Measurements from ENCODE around the gene STARD10.

The STARD10 gene

DNA sequence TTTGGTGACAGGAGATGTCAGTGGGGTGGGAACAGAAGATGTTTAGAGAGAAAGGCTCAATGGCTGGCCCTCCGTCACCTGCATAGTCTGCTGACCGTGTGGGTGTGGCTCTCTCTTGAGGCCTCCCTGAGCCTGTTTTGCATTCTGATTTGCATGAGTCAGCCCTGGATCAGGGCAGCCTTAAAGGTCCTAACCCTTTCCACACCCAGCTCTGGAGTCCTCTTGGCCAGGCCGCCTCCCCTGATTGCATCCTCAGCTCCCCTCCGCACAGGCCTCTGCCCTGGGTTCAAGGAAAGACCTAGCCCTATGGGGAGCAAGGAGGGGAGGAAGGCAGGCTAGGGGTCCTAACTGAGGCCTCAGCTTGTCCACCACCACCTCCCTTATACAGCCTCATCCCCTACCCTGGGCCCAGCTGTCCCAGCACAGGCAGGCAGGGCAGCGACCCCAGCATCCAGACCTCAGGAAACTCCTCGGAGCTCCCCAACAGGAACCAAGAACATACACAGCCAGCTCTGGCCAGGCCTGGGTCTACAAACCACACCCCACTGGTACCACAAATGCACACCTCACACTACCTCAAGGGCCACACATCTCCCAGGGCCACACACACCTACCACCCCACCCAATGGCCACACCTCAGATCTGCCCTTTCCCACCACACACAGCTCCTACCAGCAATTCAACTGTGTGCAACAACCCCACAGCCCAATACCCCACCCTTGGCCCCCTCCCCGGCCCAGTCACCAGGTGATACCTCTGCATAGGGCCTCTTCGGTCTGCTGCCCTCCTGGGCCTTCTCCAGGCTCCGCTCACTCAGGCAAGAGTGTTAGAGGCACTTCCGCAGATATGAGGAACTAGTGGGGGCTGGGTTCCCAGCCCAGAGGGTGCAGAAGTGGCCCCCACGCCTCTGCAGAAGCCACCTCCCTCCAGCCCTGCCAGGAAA lies 55.4 kb downstream of the STARD10 start:
- no peak overlapping the region for H3K4me3 ChIP-seq (ENCODE audit: low read depth, low read length)
- no peak for DNase-seq (ENCODE audit: low read depth)

DNA sequence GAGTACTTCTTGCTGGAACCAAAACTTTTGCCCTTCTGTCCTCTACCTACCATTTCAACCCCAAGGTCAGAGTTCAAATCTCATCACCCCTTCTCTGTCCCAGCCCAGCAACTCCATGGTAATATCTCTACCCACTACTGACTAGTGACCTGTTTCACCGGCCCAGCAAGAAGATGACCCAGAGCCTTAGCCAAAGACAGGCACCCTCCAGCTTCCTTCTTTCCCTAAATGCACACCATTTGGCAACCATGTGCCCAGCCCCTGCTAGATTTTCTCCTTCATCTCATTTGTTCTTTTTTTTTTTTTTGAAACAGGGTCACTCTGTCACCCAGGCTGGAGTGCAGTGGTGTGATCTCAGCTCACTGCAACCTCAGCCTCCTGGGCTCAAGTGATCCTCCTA lies 56.5 kb downstream of the STARD10 start:
- TF ChIP-seq, protein P1, sequence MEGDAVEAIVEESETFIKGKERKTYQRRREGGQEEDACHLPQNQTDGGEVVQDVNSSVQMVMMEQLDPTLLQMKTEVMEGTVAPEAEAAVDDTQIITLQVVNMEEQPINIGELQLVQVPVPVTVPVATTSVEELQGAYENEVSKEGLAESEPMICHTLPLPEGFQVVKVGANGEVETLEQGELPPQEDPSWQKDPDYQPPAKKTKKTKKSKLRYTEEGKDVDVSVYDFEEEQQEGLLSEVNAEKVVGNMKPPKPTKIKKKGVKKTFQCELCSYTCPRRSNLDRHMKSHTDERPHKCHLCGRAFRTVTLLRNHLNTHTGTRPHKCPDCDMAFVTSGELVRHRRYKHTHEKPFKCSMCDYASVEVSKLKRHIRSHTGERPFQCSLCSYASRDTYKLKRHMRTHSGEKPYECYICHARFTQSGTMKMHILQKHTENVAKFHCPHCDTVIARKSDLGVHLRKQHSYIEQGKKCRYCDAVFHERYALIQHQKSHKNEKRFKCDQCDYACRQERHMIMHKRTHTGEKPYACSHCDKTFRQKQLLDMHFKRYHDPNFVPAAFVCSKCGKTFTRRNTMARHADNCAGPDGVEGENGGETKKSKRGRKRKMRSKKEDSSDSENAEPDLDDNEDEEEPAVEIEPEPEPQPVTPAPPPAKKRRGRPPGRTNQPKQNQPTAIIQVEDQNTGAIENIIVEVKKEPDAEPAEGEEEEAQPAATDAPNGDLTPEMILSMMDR (IDR thresholded peaks at IDR 0.05; ENCODE audit: control insufficient read depth, extremely low read depth, insufficient read depth) = no peak

More for the DNA sequence above, 55.4 kb downstream of the STARD10 start:
- TF ChIP-seq, protein P1 (IDR thresholded peaks at IDR 0.05; ENCODE audit: control insufficient read depth, extremely low read depth, insufficient read depth) = no peak

DNA sequence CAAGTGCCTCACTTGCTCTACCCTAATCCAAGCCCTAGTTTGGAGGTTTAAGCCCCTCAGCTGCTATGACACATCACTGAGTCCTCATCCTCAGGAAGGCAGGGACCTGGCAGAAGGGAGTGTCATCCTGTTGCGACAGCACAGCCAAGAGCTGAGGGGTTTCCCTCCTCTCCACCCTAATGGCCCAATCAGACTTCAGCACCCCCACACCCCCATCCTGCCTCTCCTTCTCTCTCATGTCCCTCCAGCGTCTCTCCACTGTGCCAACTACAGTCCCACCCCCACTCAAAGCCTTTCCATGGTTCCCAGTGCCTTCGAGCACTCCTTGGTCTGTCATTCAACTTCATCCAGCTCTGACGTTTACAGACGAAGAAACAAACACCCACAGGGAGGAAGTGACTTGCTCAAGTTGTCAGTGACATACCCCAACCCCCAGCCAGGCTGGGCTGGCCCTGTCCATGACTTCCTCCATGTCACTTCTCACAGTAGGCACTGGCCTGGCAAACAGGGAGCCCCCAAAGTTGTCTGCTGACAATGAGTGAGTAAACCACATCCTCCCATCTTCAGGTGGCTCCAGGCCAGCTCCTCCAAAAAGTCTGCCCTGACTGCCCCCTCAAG lies 57.3 kb downstream of the STARD10 start:
- TF ChIP-seq, protein P1 (IDR thresholded peaks at IDR 0.05; ENCODE audit: control insufficient read depth, extremely low read depth, insufficient read depth) = no peak
- DNase-seq (ENCODE audit: low read depth) = no peak
- H3K4me3 ChIP-seq (ENCODE audit: low read depth, low read length) = no peak overlapping the region

More for the DNA sequence above, 56.5 kb downstream of the STARD10 start:
- H3K4me3 ChIP-seq (ENCODE audit: low read depth, low read length) = no peak overlapping the region
- no peak for DNase-seq (ENCODE audit: low read depth)

DNA sequence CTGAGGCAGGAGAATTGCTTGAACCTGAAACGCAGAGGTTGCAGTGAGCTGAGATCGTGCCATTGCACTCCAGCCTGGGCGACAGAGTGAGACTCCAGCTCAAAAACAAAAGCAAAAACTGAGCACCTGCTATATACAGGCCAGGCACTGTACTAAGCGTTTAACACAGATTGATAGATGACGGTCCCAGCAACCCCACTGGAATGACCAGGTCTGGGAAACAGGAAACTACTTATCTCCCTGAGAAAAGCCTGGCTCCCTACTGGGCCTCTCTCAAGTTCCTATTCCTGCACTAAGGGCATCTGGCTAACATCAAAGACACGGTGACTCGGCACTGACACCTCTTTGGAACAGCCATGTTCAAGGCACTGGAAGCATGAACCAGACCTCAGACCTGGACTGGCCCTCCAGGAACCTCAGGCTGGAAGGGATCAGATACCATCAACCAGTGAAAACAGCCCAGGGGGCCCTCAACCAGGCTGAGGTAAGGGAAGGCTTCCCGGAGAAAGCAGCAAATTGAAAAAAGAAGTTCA lies 58.3 kb downstream of the STARD10 start:
- DNase-seq (ENCODE audit: low read depth) = no peak
- TF ChIP-seq, protein P1 (IDR thresholded peaks at IDR 0.05; ENCODE audit: control insufficient read depth, extremely low read depth, insufficient read depth) = no peak
- H3K4me3 ChIP-seq (ENCODE audit: low read depth, low read length) = no peak overlapping the region

DNA sequence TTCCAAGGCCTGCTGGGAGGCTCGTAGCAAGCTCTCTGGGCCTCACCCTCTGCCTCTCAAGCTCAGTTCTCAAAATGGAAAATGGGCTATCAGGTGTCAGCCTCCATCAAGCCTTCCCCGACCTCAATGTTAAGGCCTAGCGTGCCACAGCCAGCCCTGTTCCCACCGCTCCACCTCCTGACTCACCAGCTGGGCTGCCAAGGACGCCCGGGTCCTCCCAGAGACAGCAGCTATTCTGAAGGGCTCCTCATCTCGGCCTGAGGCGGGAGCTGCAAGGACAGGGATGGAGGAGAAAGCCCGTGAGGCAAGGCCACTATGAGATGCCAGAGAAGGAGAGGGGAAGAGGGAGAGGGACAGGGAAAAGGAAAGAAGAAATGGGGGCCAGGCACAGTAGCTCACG lies 61.5 kb downstream of the STARD10 start:
- no peak overlapping the region for H3K4me3 ChIP-seq (ENCODE audit: low read depth, low read length)
- no peak for DNase-seq (ENCODE audit: low read depth)
- TF ChIP-seq, protein P1 (IDR thresholded peaks at IDR 0.05; ENCODE audit: control insufficient read depth, extremely low read depth, insufficient read depth) = no peak

DNA sequence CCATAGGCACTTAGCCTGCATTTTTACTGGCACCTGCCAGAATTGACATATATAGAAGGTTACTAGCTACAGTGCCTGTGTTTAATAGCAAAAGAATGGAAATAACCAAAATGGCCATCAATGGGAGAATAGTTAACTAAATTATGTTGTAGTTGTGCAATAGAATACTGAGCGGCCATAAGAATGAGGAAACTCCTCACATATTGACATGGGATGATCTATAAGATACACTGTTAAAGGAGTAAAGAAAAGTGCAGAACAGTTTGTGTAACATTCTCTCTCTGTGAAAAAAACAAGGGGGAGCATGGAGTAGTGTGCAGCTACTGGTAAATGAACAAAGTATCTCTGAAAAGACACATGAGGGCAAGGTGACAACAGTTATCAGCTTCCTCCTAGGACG lies 63.1 kb downstream of the STARD10 start:
- H3K4me3 ChIP-seq (ENCODE audit: low read depth, low read length) = no peak overlapping the region
- TF ChIP-seq, protein P1 (IDR thresholded peaks at IDR 0.05; ENCODE audit: control insufficient read depth, extremely low read depth, insufficient read depth) = no peak
- no peak for DNase-seq (ENCODE audit: low read depth)

Data from LNCaP clone FGC (cell line).